ENCODE results near the gene SALL3.

SALL3 gene

DNA sequence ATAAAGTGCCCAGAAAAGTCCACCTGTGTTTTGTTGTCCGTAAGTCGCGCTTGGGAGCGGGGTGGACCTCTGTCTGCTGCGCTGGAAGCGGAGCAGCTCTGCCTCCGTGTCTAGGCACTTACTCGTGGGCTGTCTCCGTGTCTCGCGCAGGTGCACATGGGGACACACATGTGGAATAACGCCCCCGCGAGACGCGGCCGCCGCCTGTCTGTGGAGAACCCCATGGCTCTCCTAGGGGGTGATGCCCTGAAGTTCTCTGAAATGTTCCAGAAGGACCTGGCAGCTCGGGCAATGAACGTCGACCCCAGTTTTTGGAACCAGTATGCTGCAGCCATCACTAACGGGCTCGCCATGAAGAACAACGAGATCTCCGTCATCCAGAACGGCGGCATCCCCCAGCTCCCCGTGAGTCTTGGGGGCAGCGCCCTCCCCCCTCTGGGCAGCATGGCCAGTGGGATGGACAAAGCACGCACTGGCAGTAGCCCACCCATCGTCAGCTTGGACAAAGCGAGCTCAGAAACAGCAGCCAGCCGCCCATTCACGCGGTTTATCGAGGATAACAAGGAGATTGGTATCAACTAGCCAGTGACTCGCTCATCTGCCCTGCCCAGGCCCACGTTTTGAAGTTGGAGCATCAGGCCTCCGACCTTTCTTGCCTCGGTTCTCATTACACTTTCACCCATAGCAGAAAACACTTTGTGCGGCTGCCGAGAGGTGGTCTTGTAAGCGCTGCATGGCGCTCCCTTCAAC, 17.3 kb downstream of the SALL3 start:
- H3K9me3 ChIP-seq (ENCODE audit: control insufficient read depth, low read length): no peaks in the 10 kb centered on the region

DNA sequence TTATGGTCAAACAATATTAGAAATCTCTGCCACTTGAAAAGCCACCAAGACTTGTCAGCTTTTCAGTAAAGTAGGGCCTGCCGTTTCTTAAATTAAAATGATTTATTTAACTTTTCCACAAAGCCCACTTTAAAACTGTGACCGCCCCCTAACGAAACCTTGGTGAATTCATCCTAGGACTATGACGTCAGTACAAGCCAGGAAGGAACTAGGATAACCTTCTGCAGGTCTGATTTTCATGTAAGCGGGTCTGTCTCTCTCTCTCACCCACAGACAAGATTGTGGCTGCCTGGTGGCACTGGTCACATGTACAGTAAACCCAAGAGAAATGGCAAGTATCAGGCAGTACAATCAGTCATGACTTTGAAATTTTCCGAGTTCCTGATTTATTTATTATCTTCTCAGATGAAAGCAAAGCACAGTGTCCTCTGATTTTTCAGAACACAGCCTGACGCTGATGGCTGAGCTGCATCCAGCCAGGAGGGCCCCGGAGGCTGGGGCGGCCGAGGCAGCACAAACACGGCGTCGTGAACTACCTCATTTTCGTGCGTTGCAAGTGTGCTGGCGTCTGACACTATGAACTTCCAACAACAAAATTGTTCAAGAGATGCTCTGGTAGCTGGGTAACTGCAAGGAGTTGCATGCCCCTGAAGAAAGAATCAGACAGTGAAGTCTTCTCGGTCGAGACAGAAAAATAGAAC, 18.9 kb downstream of the SALL3 start:
- Histone ChIP-seq H3K4me1 (no peaks in the 10 kb centered on the region), H3K27ac (no peak overlapping the region), H3K4me2 (ENCODE audit: low read length) (no peak overlapping the region), H3K36me3 (ENCODE audit: control insufficient read depth, insufficient read depth, low read length) (no peaks in the 10 kb centered on the region), H3K9me3 (ENCODE audit: control insufficient read depth, low read length) (no peaks in the 10 kb centered on the region), H3K9ac (no peak overlapping the region), H3K4me3 (ENCODE audit: low read depth, low read length) (no peak overlapping the region), H3K79me2 (no peaks in the 10 kb centered on the region), H3K27me3 (ENCODE audit: control insufficient read depth, insufficient read depth, low read length) (no peaks in the 10 kb centered on the region), H2AFZ (no peak overlapping the region)
- TF ChIP-seq, protein P1, sequence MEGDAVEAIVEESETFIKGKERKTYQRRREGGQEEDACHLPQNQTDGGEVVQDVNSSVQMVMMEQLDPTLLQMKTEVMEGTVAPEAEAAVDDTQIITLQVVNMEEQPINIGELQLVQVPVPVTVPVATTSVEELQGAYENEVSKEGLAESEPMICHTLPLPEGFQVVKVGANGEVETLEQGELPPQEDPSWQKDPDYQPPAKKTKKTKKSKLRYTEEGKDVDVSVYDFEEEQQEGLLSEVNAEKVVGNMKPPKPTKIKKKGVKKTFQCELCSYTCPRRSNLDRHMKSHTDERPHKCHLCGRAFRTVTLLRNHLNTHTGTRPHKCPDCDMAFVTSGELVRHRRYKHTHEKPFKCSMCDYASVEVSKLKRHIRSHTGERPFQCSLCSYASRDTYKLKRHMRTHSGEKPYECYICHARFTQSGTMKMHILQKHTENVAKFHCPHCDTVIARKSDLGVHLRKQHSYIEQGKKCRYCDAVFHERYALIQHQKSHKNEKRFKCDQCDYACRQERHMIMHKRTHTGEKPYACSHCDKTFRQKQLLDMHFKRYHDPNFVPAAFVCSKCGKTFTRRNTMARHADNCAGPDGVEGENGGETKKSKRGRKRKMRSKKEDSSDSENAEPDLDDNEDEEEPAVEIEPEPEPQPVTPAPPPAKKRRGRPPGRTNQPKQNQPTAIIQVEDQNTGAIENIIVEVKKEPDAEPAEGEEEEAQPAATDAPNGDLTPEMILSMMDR (IDR thresholded peaks at IDR 0.05): no peak

More for the DNA sequence above, 17.3 kb downstream of the SALL3 start:
- no peaks in the 10 kb centered on the region for H3K79me2 ChIP-seq
- H3K4me3 ChIP-seq (ENCODE audit: low read depth, low read length): no peak overlapping the region
- no peak overlapping the region for H3K9ac ChIP-seq
- no peak overlapping the region for H3K4me2 ChIP-seq (ENCODE audit: low read length)
- no peaks in the 10 kb centered on the region for H3K36me3 ChIP-seq (ENCODE audit: control insufficient read depth, insufficient read depth, low read length)
- TF ChIP-seq, protein P1 (IDR thresholded peaks at IDR 0.05): no peak
- H2AFZ ChIP-seq: no peak overlapping the region
- H3K27ac ChIP-seq: no peak overlapping the region
- H3K27me3 ChIP-seq (ENCODE audit: control insufficient read depth, insufficient read depth, low read length): no peaks in the 10 kb centered on the region
- H3K4me1 ChIP-seq: no peaks in the 10 kb centered on the region

DNA sequence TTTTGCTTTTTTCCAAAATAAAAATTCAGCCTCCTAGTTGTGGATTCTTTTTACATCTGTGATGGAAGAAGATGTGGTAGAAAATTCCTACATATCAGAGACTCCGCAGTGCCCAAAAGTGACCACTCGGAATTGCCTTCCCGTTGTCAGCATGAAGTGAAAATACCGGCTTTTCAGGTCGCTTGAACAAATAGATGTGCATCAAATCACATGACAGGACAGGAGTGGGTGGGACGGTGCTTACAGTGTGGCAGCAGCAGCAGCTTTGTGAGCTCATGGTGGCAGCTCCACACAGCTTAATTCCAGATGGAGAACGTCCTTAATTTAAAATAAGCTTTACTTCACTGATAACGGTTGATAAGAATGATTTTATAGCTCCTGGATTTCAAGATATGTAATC, 20.3 kb downstream of the SALL3 start:
- Histone ChIP-seq H3K4me3 (ENCODE audit: low read depth, low read length) (no peak overlapping the region), H3K4me2 (ENCODE audit: low read length) (no peak overlapping the region), H3K36me3 (ENCODE audit: control insufficient read depth, insufficient read depth, low read length) (no peaks in the 10 kb centered on the region), H2AFZ (no peak overlapping the region), H3K27me3 (ENCODE audit: control insufficient read depth, insufficient read depth, low read length) (no peaks in the 10 kb centered on the region), H3K9me3 (ENCODE audit: control insufficient read depth, low read length) (no peaks in the 10 kb centered on the region), H3K27ac (no peak overlapping the region), H3K9ac (no peak overlapping the region), H3K4me1 (no peaks in the 10 kb centered on the region), H3K79me2 (no peaks in the 10 kb centered on the region)
- TF ChIP-seq, protein P1 (IDR thresholded peaks at IDR 0.05): no peak

DNA sequence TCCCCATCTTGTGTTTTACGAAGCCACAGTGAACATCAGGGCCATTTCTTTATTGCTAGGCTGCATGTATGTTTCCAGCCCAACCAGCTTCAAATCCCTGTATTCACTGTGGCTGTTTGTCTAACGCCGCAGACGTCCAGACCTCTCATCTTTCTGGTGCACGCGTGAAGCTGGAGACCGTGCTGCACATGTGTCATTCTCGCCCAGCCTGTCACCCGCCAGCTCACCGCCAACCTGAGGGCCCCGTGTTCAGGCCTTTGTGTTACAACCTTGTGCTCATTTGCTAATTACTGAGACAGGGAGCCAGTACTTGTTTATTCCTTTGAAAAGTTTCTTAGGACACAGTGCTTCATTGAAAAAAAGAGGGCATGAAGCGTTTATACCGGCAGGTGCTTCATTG, 21.4 kb downstream of the SALL3 start:
- H3K4me1 ChIP-seq: no peaks in the 10 kb centered on the region
- no peak overlapping the region for H2AFZ ChIP-seq
- TF ChIP-seq, protein P1 (IDR thresholded peaks at IDR 0.05): no peak
- no peak overlapping the region for H3K27ac ChIP-seq
- no peaks in the 10 kb centered on the region for H3K36me3 ChIP-seq (ENCODE audit: control insufficient read depth, insufficient read depth, low read length)
- H3K4me2 ChIP-seq (ENCODE audit: low read length): no peak overlapping the region
- no peaks in the 10 kb centered on the region for H3K27me3 ChIP-seq (ENCODE audit: control insufficient read depth, insufficient read depth, low read length)
- H3K9me3 ChIP-seq (ENCODE audit: control insufficient read depth, low read length): no peaks in the 10 kb centered on the region
- H3K4me3 ChIP-seq (ENCODE audit: low read depth, low read length): no peak overlapping the region
- no peak overlapping the region for H3K9ac ChIP-seq
- no peaks in the 10 kb centered on the region for H3K79me2 ChIP-seq
